Middle frontal gyrus (tissue), 1 donor: ENCODE results near the gene FGF1.

ENCODE experiments used
- DNase-seq: peaks from one replicate; pipeline ENCODE4 v3.0.0-alpha.2; 2015; ENCODE audit warnings: low spot score; ENCODE audit errors: extremely low spot score

FGF1 gene

GRCh38 chr5:142685418-142686209, at the start of gene FGF1:
FGF1 (minus strand) TSS chr5:142686090; CDS start chr5:142614127, 71,963 bp downstream.
- no peak for DNase-seq

DNA sequence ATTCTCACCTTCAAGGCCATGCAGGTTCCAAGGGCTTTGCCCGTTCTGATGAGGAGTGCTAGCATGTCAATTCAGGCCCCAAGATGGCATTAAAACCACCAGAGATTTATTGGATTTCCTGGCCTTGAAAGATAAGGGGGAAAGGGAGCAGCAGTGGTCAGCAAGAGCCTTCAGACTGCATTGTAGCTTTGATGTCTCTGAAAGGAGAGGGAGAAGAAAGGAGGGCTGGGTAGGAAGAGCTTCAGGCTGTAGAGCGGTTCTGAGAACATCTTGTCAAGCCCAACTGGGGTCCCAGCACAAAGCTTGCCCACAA, 41.8 kb upstream of the FGF1 start:
- no peak for DNase-seq

DNA sequence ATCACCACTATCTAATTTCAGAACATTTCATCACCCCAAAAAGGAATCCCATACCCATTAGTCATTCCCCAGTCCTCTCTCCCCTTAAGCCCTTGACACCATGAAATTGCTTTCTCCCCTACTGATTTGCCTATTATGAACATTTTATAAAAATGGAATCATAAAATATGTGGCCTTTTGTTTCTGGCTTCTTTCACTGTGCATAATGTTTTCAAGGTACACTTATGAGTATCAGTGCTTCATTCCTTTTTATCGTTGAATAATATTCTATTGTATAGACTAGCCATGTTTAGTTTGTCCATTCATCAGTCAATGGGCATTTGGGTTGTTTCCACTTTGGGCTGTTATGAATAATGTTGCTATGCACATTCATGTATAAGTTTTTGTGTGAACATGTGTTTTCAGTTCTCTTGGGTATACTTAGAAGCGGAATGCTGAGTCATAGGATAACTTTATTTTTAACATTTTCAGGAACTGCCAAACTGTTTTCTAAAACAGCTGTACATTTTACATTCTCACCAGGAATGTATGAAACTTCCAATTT, 40.4 kb upstream of the FGF1 start:
- no peak for DNase-seq

GRCh38 chr5:142725231-142726187, 39.6 kb upstream of the FGF1 start:
- DNase-seq = no peak

DNA sequence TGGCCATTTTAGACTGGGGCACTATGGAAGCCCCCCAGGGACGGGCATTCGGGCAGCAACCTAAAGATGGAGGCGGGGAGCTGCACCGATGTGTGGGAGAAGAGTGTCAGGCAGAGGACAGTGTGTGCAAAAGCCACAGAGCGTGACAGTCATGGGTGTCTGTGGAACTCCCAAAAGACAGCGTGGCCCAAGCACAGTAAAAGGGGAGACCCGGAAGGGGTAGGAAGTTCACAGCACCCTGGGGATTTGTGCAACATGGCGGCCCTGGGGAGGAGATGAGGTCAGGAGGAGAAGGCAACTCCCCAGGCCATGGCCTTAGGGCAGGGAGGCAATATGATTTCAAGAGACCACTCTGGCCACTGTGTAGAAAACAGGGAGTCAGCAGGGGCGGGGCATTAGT, 38.9 kb upstream of the FGF1 start:
- no peak for DNase-seq

GRCh38 chr5:142722896-142723295, 37.0 kb upstream of the FGF1 start:
- no peak for DNase-seq

GRCh38 chr5:142722146-142722545, 36.3 kb upstream of the FGF1 start:
- no peak for DNase-seq

DNA sequence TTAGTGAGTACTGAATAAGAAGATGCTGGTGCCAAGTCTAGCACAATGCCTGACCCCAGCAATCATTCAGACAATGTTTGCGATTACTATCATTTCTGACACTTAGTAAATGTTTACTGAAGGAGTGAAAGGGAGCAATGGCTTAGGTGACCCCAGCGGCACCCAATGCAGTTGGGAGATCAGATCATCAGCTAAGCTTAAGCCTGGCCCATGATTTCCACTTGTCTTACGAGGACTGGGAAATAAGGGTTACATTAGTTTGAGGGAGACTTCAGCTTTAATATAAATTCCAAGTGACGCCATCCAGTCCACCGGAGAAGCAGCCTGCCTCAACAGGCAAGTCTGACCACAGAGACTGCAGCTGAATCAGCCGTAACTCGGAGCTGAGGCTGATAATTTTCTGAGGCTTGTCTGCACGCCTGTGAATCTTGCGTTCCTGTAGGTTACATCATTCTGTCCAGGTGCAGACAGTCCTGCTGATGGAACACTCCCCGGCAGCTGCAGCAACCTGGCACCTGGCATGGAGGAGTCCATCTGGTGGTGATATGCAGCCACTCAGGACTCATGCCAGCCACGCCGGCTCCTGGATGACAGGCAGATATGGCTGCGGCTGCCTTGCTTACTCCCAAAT, 34.9 kb upstream of the FGF1 start:
- no peak for DNase-seq

- no peak for DNase-seq
Measured at GRCh38 chr5:142719836-142720370, 34.0 kb upstream of the FGF1 start.

DNA sequence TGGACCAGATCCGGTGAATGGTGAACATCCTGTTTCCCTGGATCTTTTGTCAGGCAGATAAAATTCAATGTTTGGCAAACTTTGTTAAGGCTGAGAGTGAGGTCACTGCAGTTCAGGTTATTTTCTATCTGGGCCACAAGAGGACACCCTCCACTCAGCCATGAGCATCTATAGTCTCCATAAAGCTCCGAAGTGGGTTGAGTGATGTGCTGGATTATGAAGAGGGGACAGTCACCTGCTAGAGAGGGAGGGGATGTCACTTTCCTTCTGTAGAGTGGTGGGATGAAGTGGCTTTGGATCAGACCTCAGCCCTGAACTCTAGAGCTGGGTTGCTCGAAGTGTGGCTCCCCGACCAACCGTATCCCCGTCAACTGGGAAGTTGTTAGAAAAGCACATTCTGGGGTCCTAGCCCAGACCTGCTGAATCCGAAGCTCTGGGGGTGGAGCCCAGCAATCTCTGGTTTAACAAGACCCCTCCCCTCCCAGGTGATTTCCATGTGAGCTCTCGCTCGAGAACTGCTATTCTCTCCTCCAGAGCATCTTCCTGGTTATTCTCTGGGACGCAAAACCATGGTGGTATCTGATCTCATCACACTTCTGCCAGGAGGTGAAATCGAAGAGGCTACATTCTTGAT, 31.8 kb upstream of the FGF1 start:
- no peak for DNase-seq

DNA sequence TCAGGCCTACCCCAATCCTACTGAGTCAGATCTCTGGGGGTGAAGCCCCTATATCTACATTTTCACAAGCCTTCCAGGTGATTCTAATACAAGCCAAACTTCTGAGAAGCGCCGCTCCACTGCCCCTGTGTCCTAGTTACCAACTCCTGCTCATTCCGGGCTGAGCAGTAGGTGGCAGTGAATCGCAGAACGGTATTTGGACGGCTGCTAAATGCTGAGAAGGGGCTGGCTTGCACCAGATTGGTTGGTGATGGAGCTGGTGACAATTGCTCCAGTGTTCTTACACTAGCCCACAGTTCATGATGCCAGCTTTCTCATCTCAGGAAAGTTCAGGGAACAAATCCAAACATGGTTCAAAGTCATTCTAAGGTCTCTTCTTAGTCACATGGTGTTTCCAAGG, 31.1 kb upstream of the FGF1 start:
- peak; percentile 72 for DNase-seq

DNA sequence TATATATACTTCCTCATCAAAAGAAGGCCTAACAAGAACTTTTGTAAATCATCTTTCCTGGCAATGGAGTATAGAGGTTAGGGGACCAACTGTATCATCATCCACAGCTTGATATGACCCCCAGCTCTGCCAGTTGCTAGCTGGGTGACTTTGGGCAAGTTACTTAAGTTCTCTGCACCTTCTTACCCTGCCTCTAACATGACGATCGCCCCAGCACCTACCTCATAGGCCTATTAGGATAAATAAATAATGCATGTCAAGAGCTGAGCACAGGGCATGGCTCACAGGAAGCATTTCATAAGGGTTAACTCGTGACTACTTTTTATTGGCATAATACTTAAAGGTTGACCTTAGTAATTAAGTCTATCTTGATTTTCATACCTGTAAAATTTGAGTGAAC, 29.4 kb upstream of the FGF1 start:
- no peak for DNase-seq

GRCh38 chr5:142713121-142713706, 27.3 kb upstream of the FGF1 start:
- peak; percentile 78 for DNase-seq

DNA sequence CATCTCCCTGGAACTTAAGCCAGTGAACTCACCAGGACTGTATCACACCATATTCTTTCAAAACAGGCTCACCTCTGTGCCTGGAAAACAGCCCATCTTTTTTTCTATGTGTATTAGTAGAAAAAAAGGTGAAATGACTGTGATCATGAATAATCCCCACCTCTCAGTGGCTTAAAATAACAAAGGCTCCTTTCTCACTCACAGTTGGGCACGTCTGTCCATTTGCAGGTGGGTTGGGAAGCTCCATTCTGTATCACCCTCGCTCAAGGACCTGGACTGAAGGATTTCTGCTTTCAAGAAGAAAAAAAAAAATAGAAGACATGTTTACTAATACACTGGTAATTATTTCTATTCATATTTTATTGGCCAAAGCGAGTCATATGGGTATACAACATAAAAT, 17.3 kb upstream of the FGF1 start:
- DNase-seq = no peak

- DNase-seq = no peak
Measured at GRCh38 chr5:142701673-142702311, 15.9 kb upstream of the FGF1 start.

DNA sequence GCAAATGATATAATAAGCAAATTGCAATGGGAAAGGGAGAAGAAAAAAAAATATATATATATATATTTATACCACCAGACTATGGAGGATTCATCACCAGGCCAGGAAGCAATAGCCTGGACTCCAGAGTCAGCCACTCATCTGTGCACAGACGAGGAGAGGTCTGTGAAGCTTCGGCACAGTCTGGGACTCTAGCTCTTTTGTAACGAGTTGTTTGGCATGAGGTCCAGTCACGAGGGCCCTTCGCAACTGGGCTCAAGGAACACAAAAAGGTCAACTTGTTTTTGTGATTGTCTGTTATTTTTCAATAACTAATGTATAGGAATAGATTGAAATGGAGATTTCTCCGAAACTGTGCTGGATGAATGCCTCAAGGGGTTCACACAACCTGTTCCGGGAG, 14.7 kb upstream of the FGF1 start:
- no peak for DNase-seq

- DNase-seq = peak; percentile 88
Measured at GRCh38 chr5:142699184-142699720, 13.4 kb upstream of the FGF1 start.

DNA sequence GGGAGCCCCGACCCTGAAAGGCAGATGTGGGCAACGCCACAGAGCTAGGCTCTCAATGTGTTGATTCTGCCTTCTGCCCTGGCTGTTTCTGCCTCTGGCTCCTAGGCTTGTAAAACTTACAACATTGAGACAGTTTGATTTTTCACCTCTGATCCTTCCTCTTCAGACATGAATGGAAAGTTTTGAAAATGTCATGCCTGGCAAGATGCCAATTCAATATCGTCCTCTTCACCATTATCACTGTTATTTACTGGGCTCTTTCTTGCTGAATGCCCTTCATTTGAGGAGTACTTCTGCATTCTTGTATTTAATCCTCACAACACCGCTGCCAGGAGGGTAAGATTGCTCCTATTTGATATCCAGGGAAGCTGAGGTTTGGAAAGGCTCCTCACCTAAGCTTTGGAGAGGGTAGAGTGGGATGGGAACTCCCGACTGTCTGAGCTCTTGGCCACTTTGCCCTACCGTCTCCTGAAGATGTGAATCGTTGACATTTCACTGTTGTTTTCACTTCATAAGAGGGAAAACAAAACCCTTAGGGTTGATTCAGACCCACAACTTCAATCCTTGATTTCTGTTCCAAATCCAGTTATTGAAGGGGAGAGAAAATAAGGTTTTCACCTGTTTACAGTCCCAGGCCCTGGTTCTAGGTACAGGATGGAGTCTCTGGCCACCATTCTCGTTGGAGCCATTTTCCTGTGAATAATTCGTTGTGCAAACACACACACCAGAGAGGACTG, 12.7 kb upstream of the FGF1 start:
- no peak for DNase-seq
